ENCODE data around the gene LAMP1.
"Not testable (repeated sequence)": the region's sequence is repeated elsewhere in the genome, so short reads cannot be mapped to it uniquely, and the experiment has no call there.

LAMP1 gene

GRCh38 chr13:113296823-113297369, at the start of gene LAMP1:
Gene LAMP1, plus strand, starts transcription at chr13:113297239. Its CDS starts 196 bp downstream, at chr13:113297435.
- DNase-seq (ENCODE audit: low spot score): peak; percentile 97

- DNase-seq (ENCODE audit: low spot score): no peak
These were observed 44.4 kb upstream of the LAMP1 start for GRCh38 chr13:113252516-113253095.

GRCh38 chr13:113257908-113258307, 39.1 kb upstream of the LAMP1 start:
- DNase-seq (ENCODE audit: low spot score): not testable (repeated sequence)

GRCh38 chr13:113258321-113259054, 38.6 kb upstream of the LAMP1 start:
- DNase-seq (ENCODE audit: low spot score): no peak

GRCh38 chr13:113260996-113261395, 36.0 kb upstream of the LAMP1 start:
- no peak for DNase-seq (ENCODE audit: low spot score)

- DNase-seq (ENCODE audit: low spot score): not testable (repeated sequence)
These were observed 34.0 kb upstream of the LAMP1 start for GRCh38 chr13:113263016-113263415.

- no peak for DNase-seq (ENCODE audit: low spot score)
These were observed 29.2 kb upstream of the LAMP1 start for GRCh38 chr13:113267642-113268405.

GRCh38 chr13:113272031-113272430, 25.0 kb upstream of the LAMP1 start:
- no peak for DNase-seq (ENCODE audit: low spot score)

GRCh38 chr13:113272701-113273181, 24.3 kb upstream of the LAMP1 start:
- no peak for DNase-seq (ENCODE audit: low spot score)

- no peak for DNase-seq (ENCODE audit: low spot score)
These were observed 23.7 kb upstream of the LAMP1 start for GRCh38 chr13:113273321-113273720.

- no peak for DNase-seq (ENCODE audit: low spot score)
These were observed 23.0 kb upstream of the LAMP1 start for GRCh38 chr13:113273851-113274590.

- no peak for DNase-seq (ENCODE audit: low spot score)
These were observed 22.3 kb upstream of the LAMP1 start for GRCh38 chr13:113274721-113275120.

- DNase-seq (ENCODE audit: low spot score): no peak
These were observed 21.7 kb upstream of the LAMP1 start for GRCh38 chr13:113275387-113275786.

GRCh38 chr13:113280126-113280525, 16.9 kb upstream of the LAMP1 start:
- no peak for DNase-seq (ENCODE audit: low spot score)

GRCh38 chr13:113283904-113284303, 13.1 kb upstream of the LAMP1 start:
- no peak for DNase-seq (ENCODE audit: low spot score)

GRCh38 chr13:113288880-113289279, 8.2 kb upstream of the LAMP1 start:
- DNase-seq (ENCODE audit: low spot score): no peak

- no peak for DNase-seq (ENCODE audit: low spot score)
These were observed 5.9 kb upstream of the LAMP1 start for GRCh38 chr13:113291129-113291528.

- DNase-seq (ENCODE audit: low spot score): no peak
These were observed 4.8 kb upstream of the LAMP1 start for GRCh38 chr13:113292021-113292862.

GRCh38 chr13:113293686-113294085, 3.4 kb upstream of the LAMP1 start:
- DNase-seq (ENCODE audit: low spot score): no peak

GRCh38 chr13:113295776-113296175, 1.3 kb upstream of the LAMP1 start:
- DNase-seq (ENCODE audit: low spot score): peak; percentile 35
